ENCODE results near the gene ABCA12. TPM values are rescaled to one million over a fixed set of nuclear protein-coding genes. Genes with fewer than 3 reads are reported as not detected.

The ABCA12 gene
- total RNA-seq, 1 donor from 2014 or later, result 7.1 TPM

DNA sequence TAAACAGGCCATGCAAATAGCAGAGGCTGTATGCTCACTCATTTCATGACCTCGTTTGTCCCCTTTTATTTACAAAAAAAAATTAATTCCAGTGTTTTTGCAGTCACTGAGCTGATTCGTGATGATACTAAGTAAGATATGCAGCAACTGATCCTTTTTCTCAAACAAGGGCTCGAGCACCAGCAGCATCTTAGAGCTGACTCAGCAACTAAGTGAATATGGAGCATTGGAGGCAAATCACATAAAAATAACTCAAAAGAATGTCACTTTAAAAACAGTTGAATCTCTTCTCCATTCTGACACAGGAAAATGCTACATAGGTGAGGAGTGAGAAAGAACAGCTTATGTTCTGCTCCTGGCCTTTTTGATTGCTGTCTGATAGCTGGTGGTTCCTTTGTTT is 152.8 kb downstream of the ABCA12 start:
- Histone ChIP-seq H3K36me3 (ENCODE audit: control insufficient read depth, insufficient read depth, low read length) (peaks cover 1% of the 10 kb centered on the region), H3K27me3 (ENCODE audit: control insufficient read depth, insufficient read depth, low read length) (no peaks in the 10 kb centered on the region), H3K4me3 (ENCODE audit: low read depth, low read length) (no peak overlapping the region)
- DNase-seq (ENCODE audit: low read depth), result no peak
- no peak for FAIRE-seq
- TF ChIP-seq, protein P1, sequence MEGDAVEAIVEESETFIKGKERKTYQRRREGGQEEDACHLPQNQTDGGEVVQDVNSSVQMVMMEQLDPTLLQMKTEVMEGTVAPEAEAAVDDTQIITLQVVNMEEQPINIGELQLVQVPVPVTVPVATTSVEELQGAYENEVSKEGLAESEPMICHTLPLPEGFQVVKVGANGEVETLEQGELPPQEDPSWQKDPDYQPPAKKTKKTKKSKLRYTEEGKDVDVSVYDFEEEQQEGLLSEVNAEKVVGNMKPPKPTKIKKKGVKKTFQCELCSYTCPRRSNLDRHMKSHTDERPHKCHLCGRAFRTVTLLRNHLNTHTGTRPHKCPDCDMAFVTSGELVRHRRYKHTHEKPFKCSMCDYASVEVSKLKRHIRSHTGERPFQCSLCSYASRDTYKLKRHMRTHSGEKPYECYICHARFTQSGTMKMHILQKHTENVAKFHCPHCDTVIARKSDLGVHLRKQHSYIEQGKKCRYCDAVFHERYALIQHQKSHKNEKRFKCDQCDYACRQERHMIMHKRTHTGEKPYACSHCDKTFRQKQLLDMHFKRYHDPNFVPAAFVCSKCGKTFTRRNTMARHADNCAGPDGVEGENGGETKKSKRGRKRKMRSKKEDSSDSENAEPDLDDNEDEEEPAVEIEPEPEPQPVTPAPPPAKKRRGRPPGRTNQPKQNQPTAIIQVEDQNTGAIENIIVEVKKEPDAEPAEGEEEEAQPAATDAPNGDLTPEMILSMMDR (IDR thresholded peaks at IDR 0.05; ENCODE audit: insufficient read depth, low read length, severe bottlenecking), result no peak

DNA sequence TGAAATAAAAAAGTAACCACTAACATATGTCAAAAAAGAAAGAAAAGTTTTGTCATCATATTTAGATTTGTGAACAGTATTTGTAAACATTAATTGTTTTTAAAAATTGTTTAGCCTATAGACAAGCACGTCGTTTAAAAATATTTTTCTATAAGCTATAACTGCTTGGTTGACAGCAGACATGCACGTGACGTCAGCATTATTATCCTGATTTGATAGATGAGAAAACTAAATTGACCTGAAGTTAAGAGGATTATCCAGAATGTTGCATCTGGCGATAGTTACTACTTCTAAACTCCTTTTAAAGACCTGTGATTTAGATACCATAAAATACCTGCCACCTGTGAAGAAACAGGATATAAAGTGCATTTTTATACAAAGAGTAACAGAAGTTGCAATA is 172.0 kb downstream of the ABCA12 start:
- Histone ChIP-seq H3K4me3 (ENCODE audit: low read depth, low read length) (no peak overlapping the region), H3K27me3 (ENCODE audit: control insufficient read depth, insufficient read depth, low read length) (no peaks in the 10 kb centered on the region), H3K36me3 (ENCODE audit: control insufficient read depth, insufficient read depth, low read length) (no peaks in the 10 kb centered on the region)
- no peak for DNase-seq (ENCODE audit: low read depth)
- TF ChIP-seq, protein P1 (IDR thresholded peaks at IDR 0.05; ENCODE audit: insufficient read depth, low read length, severe bottlenecking), result no peak
- FAIRE-seq, result no peak

DNA sequence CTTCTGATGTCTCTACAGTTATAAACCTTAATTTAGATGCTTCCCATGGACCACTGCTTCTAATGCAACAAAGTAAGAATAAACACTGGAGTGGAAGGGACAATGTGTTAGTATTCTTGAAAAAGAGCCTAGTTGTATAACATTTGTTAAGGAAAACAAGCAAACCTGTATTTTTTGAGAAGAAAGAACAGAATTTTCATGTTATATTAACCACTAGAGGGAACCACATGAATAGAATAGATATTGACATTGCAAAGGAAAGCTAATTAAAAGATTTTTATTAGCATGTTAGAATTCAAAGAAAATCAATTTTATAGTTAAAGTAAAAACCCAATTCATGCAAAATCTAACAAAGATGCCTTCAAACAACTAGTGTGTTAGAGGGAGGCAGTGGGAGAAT is 177.7 kb downstream of the ABCA12 start:
- H3K27me3 ChIP-seq (ENCODE audit: control insufficient read depth, insufficient read depth, low read length), result no peaks in the 10 kb centered on the region
- no peak overlapping the region for H3K4me3 ChIP-seq (ENCODE audit: low read depth, low read length)
- FAIRE-seq (no peak), DNase-seq (ENCODE audit: low read depth) (peak; percentile 37)
- TF ChIP-seq, protein P1 (IDR thresholded peaks at IDR 0.05; ENCODE audit: insufficient read depth, low read length, severe bottlenecking), result no peak
- no peaks in the 10 kb centered on the region for H3K36me3 ChIP-seq (ENCODE audit: control insufficient read depth, insufficient read depth, low read length)

DNA sequence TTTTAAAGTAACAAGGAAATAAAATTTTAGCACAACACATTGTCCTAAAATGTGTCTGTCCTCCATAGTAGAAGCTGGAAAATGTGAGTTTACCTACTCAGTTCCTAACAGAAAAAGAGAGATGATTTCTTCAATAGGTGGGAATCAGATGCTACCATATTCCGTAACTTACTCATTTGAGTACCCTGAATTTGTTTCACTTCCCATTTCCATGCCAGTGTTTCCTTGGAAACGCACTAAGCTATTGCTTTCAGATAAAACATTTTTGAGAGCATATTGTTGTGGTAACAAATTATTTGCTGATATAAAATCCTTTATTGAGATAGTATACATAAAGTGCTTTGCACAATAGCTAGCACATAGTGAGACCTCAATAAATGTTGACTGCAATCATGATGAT is 191.5 kb downstream of the ABCA12 start:
- no peak for FAIRE-seq
- Histone ChIP-seq H3K27me3 (ENCODE audit: control insufficient read depth, insufficient read depth, low read length) (no peaks in the 10 kb centered on the region), H3K36me3 (ENCODE audit: control insufficient read depth, insufficient read depth, low read length) (peaks cover 6% of the 10 kb centered on the region), H3K4me3 (ENCODE audit: low read depth, low read length) (no peak overlapping the region)
- DNase-seq (ENCODE audit: low read depth), result no peak
- TF ChIP-seq, protein P1 (IDR thresholded peaks at IDR 0.05; ENCODE audit: insufficient read depth, low read length, severe bottlenecking), result no peak

DNA sequence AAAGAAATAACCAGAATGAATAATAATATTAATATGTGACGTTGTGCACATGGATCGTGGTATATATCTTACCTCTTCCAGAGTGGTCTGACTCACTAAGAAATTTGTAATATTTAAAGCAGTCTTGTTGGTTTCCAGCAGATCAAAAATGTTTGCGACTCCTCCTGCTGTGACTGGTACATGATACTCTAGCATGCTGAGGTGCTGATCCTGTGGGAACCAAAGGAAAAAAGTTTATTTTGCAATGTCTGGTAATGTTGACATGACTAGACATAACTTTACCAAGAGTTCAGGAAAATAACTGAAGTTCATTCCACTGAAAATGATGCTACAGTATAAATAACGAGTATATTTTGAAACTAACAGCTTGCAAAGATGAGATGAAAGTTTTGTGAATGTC is 204.4 kb downstream of the ABCA12 start:
- FAIRE-seq (no peak), DNase-seq (ENCODE audit: low read depth) (no peak)
- Histone ChIP-seq H3K27me3 (ENCODE audit: control insufficient read depth, insufficient read depth, low read length) (no peaks in the 10 kb centered on the region), H3K4me3 (ENCODE audit: low read depth, low read length) (no peak overlapping the region), H3K36me3 (ENCODE audit: control insufficient read depth, insufficient read depth, low read length) (no peaks in the 10 kb centered on the region)
- TF ChIP-seq, protein P1 (IDR thresholded peaks at IDR 0.05; ENCODE audit: insufficient read depth, low read length, severe bottlenecking), result no peak

DNA sequence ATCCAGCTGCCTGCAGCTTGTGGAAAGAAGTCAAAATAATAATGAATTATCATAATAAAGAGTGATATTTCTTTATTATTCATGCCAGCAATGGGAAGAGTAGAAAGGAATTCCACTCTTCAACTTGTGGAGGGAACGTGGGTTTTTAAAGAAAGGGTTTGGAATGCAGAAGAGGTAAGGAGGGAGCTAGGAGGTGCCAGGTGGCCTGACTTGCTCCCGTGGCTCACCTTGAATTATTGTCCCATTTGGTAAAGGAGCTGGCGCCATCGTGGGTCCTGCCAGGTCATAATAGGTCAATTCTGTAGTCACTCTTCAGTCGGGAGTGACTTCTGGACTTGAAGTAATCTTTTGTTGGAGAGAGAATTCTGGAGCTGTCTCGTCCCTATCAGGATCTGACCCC is 233.8 kb downstream of the ABCA12 start:
- FAIRE-seq (no peak), DNase-seq (ENCODE audit: low read depth) (no peak)
- Histone ChIP-seq H3K27me3 (ENCODE audit: control insufficient read depth, insufficient read depth, low read length) (no peaks in the 10 kb centered on the region), H3K4me3 (ENCODE audit: low read depth, low read length) (no peak overlapping the region), H3K36me3 (ENCODE audit: control insufficient read depth, insufficient read depth, low read length) (no peaks in the 10 kb centered on the region)
- TF ChIP-seq, protein P1 (IDR thresholded peaks at IDR 0.05; ENCODE audit: insufficient read depth, low read length, severe bottlenecking), result no peak
